CD4-positive, alpha-beta memory T cell (primary cell): ENCODE results near the gene CHRNE. TPM values are rescaled to one million over a fixed set of nuclear protein-coding genes. Genes with fewer than 3 reads are reported as not detected.

ENCODE experiments used
- polyA plus RNA-seq, 2 donors: library from polyadenylated mRNA; unstranded; fragments of 300-500 nt; fragmentation: Illumina TruSeq; gene quantifications; one replicate each; pipeline ENCODE4 v1.2.3, GENCODE V29; 2021
- total RNA-seq, 2 experiments: library from RNA; stranded (reverse); gene quantifications; one replicate each; pipeline ENCODE4 v1.2.3, GENCODE V29; 2021

The CHRNE gene
- total and polyA plus RNA-seq, 4 experiments from 2014 or later: 0.08 to 1.3 (median 0.42) TPM

Other genes with a start within 250 kb of the CHRNE start
- gene PELP1, start 199.0 kb downstream of the CHRNE start, total RNA-seq: 10 to 100 TPM; 78.0 to 81.8 TPM
- 10 to 100 TPM in 1 of 2 donors, 1 to 10 TPM in 1; 6.0 to 11.1 TPM for gene PELP1, start 199.0 kb downstream of the CHRNE start, polyA plus RNA-seq
- gene ARRB2, start 192.5 kb downstream of the CHRNE start, total RNA-seq: 100 to 1,000 TPM; 340 to 341 TPM
- gene ARRB2, start 192.5 kb downstream of the CHRNE start, polyA plus RNA-seq: 10 to 100 TPM; 54.5 to 56.7 TPM
- gene MED11, start 171.7 kb downstream of the CHRNE start, total RNA-seq: 10 to 100 TPM; 31.7 to 35.4 TPM
- gene MED11, start 171.7 kb downstream of the CHRNE start, polyA plus RNA-seq: 10 to 100 TPM; 37.5 to 54.0 TPM
- under 1 TPM; 0.41 to 0.44 TPM for gene ZMYND15, start 163.3 kb downstream of the CHRNE start, total RNA-seq
- gene ZMYND15, start 163.3 kb downstream of the CHRNE start, polyA plus RNA-seq: under 1 TPM in 1 of 2 donors, not detected in 1; 0.15 TPM
- gene CXCL16, start 163.2 kb downstream of the CHRNE start, total RNA-seq: 1 to 10 TPM; 3.2 to 3.4 TPM
- 1 to 10 TPM; 1.8 to 3.8 TPM for gene CXCL16, start 163.2 kb downstream of the CHRNE start, polyA plus RNA-seq
- gene TM4SF5, start 131.2 kb downstream of the CHRNE start, total RNA-seq: not detected
- not detected for gene TM4SF5, start 131.2 kb downstream of the CHRNE start, polyA plus RNA-seq
- under 1 TPM in 1 of 2 experiments, not detected in 1; 0.50 TPM for gene VMO1, start 116.7 kb downstream of the CHRNE start, total RNA-seq
- gene VMO1, start 116.7 kb downstream of the CHRNE start, polyA plus RNA-seq: not detected
- not detected for gene GLTPD2, start 114.1 kb downstream of the CHRNE start, total RNA-seq
- gene GLTPD2, start 114.1 kb downstream of the CHRNE start, polyA plus RNA-seq: not detected
- 10 to 100 TPM; 44.4 to 46.4 TPM for gene PSMB6, start 106.9 kb downstream of the CHRNE start, total RNA-seq
- 100 to 1,000 TPM; 235 to 462 TPM for gene PSMB6, start 106.9 kb downstream of the CHRNE start, polyA plus RNA-seq
- gene PLD2, start 95.9 kb downstream of the CHRNE start, total RNA-seq: 10 to 100 TPM; 30.8 to 37.5 TPM
- gene PLD2, start 95.9 kb downstream of the CHRNE start, polyA plus RNA-seq: 1 to 10 TPM; 1.9 to 5.0 TPM
- gene MINK1, start 69.8 kb downstream of the CHRNE start, total RNA-seq: 100 to 1,000 TPM; 134 to 139 TPM
- gene MINK1, start 69.8 kb downstream of the CHRNE start, polyA plus RNA-seq: 10 to 100 TPM in 1 of 2 donors, 1 to 10 TPM in 1; 4.3 to 43.6 TPM
- gene C17orf107, start 3.6 kb downstream of the CHRNE start, total RNA-seq: 1 to 10 TPM; 4.3 to 5.0 TPM
- gene C17orf107, start 3.6 kb downstream of the CHRNE start, polyA plus RNA-seq: under 1 TPM; 0.50 to 0.68 TPM
- not detected for gene GP1BA, start 29.2 kb upstream of the CHRNE start, total RNA-seq
- gene GP1BA, start 29.2 kb upstream of the CHRNE start, polyA plus RNA-seq: not detected
- 10 to 100 TPM; 43.5 to 49.5 TPM for gene SLC25A11, start 36.9 kb upstream of the CHRNE start, total RNA-seq
- gene SLC25A11, start 36.9 kb upstream of the CHRNE start, polyA plus RNA-seq: 100 to 1,000 TPM in 1 of 2 donors, 10 to 100 TPM in 1; 55.1 to 101 TPM
- gene RNF167, start 37.2 kb upstream of the CHRNE start, total RNA-seq: 100 to 1,000 TPM; 154 to 172 TPM
- gene RNF167, start 37.2 kb upstream of the CHRNE start, polyA plus RNA-seq: 10 to 100 TPM; 52.4 to 61.5 TPM
- gene PFN1, start 45.4 kb upstream of the CHRNE start, total RNA-seq: 100 to 1,000 TPM; 560 to 585 TPM
- 1,000 to 10,000 TPM; 2,226 to 2,605 TPM for gene PFN1, start 45.4 kb upstream of the CHRNE start, polyA plus RNA-seq
- 10 to 100 TPM; 16.2 to 21.8 TPM for gene ENO3, start 48.0 kb upstream of the CHRNE start, total RNA-seq
- gene ENO3, start 48.0 kb upstream of the CHRNE start, polyA plus RNA-seq: 1 to 10 TPM; 1.5 to 2.4 TPM
- gene SPAG7, start 64.7 kb upstream of the CHRNE start, total RNA-seq: 10 to 100 TPM; 36.7 to 38.4 TPM
- gene SPAG7, start 64.7 kb upstream of the CHRNE start, polyA plus RNA-seq: 100 to 1,000 TPM in 1 of 2 donors, 10 to 100 TPM in 1; 94.1 to 133 TPM
- 10 to 100 TPM; 63.0 to 84.8 TPM for gene CAMTA2, start 84.6 kb upstream of the CHRNE start, total RNA-seq
- 10 to 100 TPM in 1 of 2 donors, 1 to 10 TPM in 1; 4.6 to 25.4 TPM for gene CAMTA2, start 84.6 kb upstream of the CHRNE start, polyA plus RNA-seq
- under 1 TPM; 0.36 to 0.67 TPM for gene INCA1, start 94.4 kb upstream of the CHRNE start, total RNA-seq
- gene INCA1, start 94.4 kb upstream of the CHRNE start, polyA plus RNA-seq: under 1 TPM; 0.26 to 0.71 TPM
- 10 to 100 TPM; 29.8 to 36.9 TPM for gene KIF1C, start 94.9 kb upstream of the CHRNE start, total RNA-seq
- gene KIF1C, start 94.9 kb upstream of the CHRNE start, polyA plus RNA-seq: 10 to 100 TPM in 1 of 2 donors, 1 to 10 TPM in 1; 1.8 to 10.8 TPM
- gene SLC52A1, start 132.3 kb upstream of the CHRNE start, total RNA-seq: under 1 TPM; 0.53 to 0.58 TPM
- under 1 TPM; 0.20 to 0.29 TPM for gene SLC52A1, start 132.3 kb upstream of the CHRNE start, polyA plus RNA-seq
- 10 to 100 TPM; 12.0 to 13.0 TPM for gene ZFP3, start 175.4 kb upstream of the CHRNE start, total RNA-seq
- gene ZFP3, start 175.4 kb upstream of the CHRNE start, polyA plus RNA-seq: 1 to 10 TPM in 1 of 2 donors, under 1 TPM in 1; 0.52 to 1.3 TPM
- 10 to 100 TPM; 18.7 to 19.7 TPM for gene ZNF232, start 208.8 kb upstream of the CHRNE start, total RNA-seq
- 1 to 10 TPM; 2.8 to 9.8 TPM for gene ZNF232, start 208.8 kb upstream of the CHRNE start, polyA plus RNA-seq
- gene USP6, start 212.9 kb upstream of the CHRNE start, total RNA-seq: under 1 TPM in 1 of 2 experiments, not detected in 1; 0.14 TPM
- under 1 TPM; 0.02 TPM for gene USP6, start 212.9 kb upstream of the CHRNE start, polyA plus RNA-seq